K562 (cell line): Measurements from ENCODE around the gene THAP4.
"Not testable (repeated sequence)": the region's sequence is repeated elsewhere in the genome, so short reads cannot be mapped to it uniquely, and the experiment has no call there.

Experiments
- BRF2 ChIP-seq: IDR thresholded peaks from 3 replicates; pipeline ENCODE4 v1.6.1; 2011; ENCODE audit warnings: borderline replicate concordance, mild to moderate bottlenecking; ENCODE audit not compliant: insufficient read length, insufficient read depth
- CEBPB ChIP-seq: fragments of 450-650 bp; IDR thresholded peaks from 2 replicates; pipeline ENCODE4 v1.6.1; 2016; ENCODE audit warnings: missing genetic modification characterization, missing compliant biosample characterization
- ELF4 ChIP-seq: fragments of 450-650 bp; formaldehyde crosslinking; IDR thresholded peaks from 2 replicates; pipeline ENCODE4 v1.4.0; 2022; ENCODE audit warnings: missing genetic modification characterization
- HDAC3 ChIP-seq: fragments of 450-650 bp; IDR thresholded peaks from 2 replicates; pipeline ENCODE4 v1.6.1; 2018; ENCODE audit warnings: borderline replicate concordance, mild to moderate bottlenecking, moderate library complexity; ENCODE audit not compliant: partially characterized antibody
- RFX5 ChIP-seq: IDR thresholded peaks from 2 replicates; pipeline ENCODE4 v1.6.1; 2011; ENCODE audit warnings: low read depth, mild to moderate bottlenecking, improper control_type of control experiment, low read length
- RNF219 ChIP-seq: fragments of 250-450 bp; sonication (Bioruptor Pico); IDR thresholded peaks from 2 replicates; pipeline ENCODE4 v1.5.0; 2022; ENCODE audit warnings: mild to moderate bottlenecking
- SRSF1 ChIP-seq: fragments of 200-400 bp; formaldehyde crosslinking; IDR thresholded peaks from 2 replicates; pipeline ENCODE4 v1.6.1; 2017; ENCODE audit warnings: mild to moderate bottlenecking, low read depth, low read length, moderate library complexity
- THRB ChIP-seq: fragments of 450-650 bp; formaldehyde crosslinking; conservative IDR thresholded peaks from 2 replicates; pipeline ENCODE4 v1.4.0; 2022; ENCODE audit warnings: mild to moderate bottlenecking, missing genetic modification characterization
- ZNF143 ChIP-seq: sonication (generic); formaldehyde crosslinking; IDR thresholded peaks from 2 replicates; pipeline ENCODE4 v1.9.0; 2022; ENCODE audit warnings: mild to moderate bottlenecking, missing genetic modification reagents
- ZNF384 ChIP-seq: IDR thresholded peaks from 2 replicates; pipeline ENCODE4 v1.6.1; 2012; ENCODE audit warnings: low read depth, low read length, improper control_type of control experiment
- ZNF778 ChIP-seq: fragments of 450-650 bp; formaldehyde crosslinking; IDR thresholded peaks from 2 replicates; pipeline ENCODE4 v1.4.0; 2020; ENCODE audit warnings: mild to moderate bottlenecking, moderate library complexity
- TF ChIP-seq, protein P1 (sequence below), 3 experiments: IDR thresholded peaks in 2 of 3; conservative IDR thresholded peaks in 1 of 3; 2 replicates each; pipeline ENCODE4 v1.5.1; 2011 to 2012; ENCODE audit warnings: low read length in 3 of 3, mild to moderate bottlenecking in 3 of 3, control low read depth in 2 of 3, improper control_type of control experiment in 1 of 3, inconsistent platforms in 1 of 3, low read depth in 1 of 3, mixed read lengths in 1 of 3, moderate library complexity in 1 of 3; ENCODE audit not compliant: insufficient read depth in 2 of 3

- TF ChIP-seq ZNF778; ZNF143 (CRISPR knock-in tag); ZNF384; ELF4; RNF219 (CRISPR knock-in tag); CEBPB; RFX5; BRF2; HDAC3; THRB; SRSF1: not testable (repeated sequence)
- TF ChIP-seq, protein P1, sequence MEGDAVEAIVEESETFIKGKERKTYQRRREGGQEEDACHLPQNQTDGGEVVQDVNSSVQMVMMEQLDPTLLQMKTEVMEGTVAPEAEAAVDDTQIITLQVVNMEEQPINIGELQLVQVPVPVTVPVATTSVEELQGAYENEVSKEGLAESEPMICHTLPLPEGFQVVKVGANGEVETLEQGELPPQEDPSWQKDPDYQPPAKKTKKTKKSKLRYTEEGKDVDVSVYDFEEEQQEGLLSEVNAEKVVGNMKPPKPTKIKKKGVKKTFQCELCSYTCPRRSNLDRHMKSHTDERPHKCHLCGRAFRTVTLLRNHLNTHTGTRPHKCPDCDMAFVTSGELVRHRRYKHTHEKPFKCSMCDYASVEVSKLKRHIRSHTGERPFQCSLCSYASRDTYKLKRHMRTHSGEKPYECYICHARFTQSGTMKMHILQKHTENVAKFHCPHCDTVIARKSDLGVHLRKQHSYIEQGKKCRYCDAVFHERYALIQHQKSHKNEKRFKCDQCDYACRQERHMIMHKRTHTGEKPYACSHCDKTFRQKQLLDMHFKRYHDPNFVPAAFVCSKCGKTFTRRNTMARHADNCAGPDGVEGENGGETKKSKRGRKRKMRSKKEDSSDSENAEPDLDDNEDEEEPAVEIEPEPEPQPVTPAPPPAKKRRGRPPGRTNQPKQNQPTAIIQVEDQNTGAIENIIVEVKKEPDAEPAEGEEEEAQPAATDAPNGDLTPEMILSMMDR (IDR thresholded peaks at IDR 0.05 in 2 of 3, conservative IDR thresholded peaks at IDR 0.05 in 1 of 3; ENCODE audit: insufficient read depth in 2 of 3, low read depth in 1 of 3, low read length in 3 of 3), result not testable (repeated sequence)
These were observed 47.1 kb downstream of the THAP4 start for GRCh38 chr2:241589863-241590262.
